Stimulated activated naive B cell treated with anti-CD40 and anti-IgM and Interleukin-4, amounts not matched to agents 10 μg/mL and 1 μg/mL and 100 μg/mL, for 72 hours (primary cell): ENCODE results near the gene ICA1.

ENCODE experiments used
- ATAC-seq, 2 donors: fragments of 150-1000 bp; cut with Tn5 transposase; replicated peaks; 2 replicates each; pipeline ENCODE4 v1.10.0; 2021; ENCODE audit warnings: moderate library complexity in 1 of 2
- DNase-seq: peaks from one replicate; pipeline ENCODE4 v3.0.0; 2021
- H3K27ac Mint-ChIP-seq: one replicate; pipeline ENCODE4 v1.8.0; 2022; ENCODE audit warnings: mild to moderate bottlenecking, mixed read lengths
- H3K27me3 Mint-ChIP-seq, 2 donors: one replicate each; pipeline ENCODE4 v1.8.0; 2022; ENCODE audit warnings: mixed read lengths in 2 of 2
- H3K36me3 Mint-ChIP-seq, 2 donors: one replicate each; pipeline ENCODE4 v1.8.0; 2022; ENCODE audit warnings: mixed read lengths in 2 of 2, mild to moderate bottlenecking in 1 of 2
- H3K4me1 Mint-ChIP-seq, 2 donors: one replicate each; pipeline ENCODE4 v1.8.0; 2022; ENCODE audit warnings: mixed read lengths in 2 of 2, mild to moderate bottlenecking in 1 of 2
- H3K4me3 Mint-ChIP-seq, 2 donors: one replicate each; pipeline ENCODE4 v1.8.0; 2022; ENCODE audit warnings: mild to moderate bottlenecking in 2 of 2, mixed read lengths in 2 of 2, moderate library complexity in 1 of 2
- H3K9me3 Mint-ChIP-seq, 2 donors: one replicate each; pipeline ENCODE4 v1.8.0; 2022; ENCODE audit warnings: mixed read lengths in 2 of 2, mild to moderate bottlenecking in 1 of 2

The ICA1 gene

DNA sequence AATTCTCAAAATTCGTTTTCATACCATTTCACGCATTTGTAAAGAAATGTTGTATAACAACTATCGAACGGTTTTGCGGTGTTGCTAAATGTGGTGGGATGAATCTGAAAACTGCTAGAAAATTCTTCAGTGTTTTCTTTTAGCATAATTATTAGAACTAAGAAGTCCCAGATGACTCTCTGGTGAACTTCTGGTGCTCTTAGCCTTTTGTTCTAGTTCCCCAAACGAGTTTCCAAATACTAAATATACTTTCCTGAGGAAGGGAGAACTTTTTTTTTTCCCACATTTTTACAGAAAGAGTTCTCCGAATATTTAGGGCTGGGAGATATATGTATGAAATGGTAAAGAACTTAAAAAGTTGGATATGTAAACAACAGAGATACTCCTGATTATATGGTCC, 82.5 kb downstream of the ICA1 start:
- no peak overlapping the region for H3K4me3 Mint-ChIP-seq

DNA sequence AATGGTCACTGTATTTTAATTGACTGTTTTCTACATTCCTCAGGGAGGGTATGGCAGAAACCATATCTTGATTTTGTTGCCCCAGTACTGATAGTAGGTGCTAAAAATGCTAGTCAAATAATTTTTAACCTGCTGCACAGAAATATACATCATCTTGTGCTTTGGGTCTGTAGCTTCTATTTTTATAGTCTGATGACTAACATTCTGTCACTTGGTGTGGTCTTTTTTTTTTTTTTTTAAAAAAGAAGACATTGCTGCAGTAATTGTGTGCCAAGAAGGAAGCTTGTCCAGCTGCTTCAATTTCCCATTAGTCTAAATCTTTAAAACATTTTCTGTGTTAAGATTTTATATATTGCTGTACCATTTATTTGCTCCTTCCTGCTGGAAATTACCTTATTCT, 83.6 kb downstream of the ICA1 start:
- H3K4me3 Mint-ChIP-seq = peak overlapping the region; percentile 58 to 64
- DNase-seq = no peak
- no peak for ATAC-seq
- H3K27me3 Mint-ChIP-seq = no peaks in the 10 kb centered on the region
- no peaks in the 10 kb centered on the region for H3K36me3 Mint-ChIP-seq
- peaks cover 29 to 61% of the 10 kb centered on the region in 2 donors for H3K4me1 Mint-ChIP-seq
- peak overlapping the region; percentile 85 for H3K27ac Mint-ChIP-seq
- peaks cover 0 to 3% of the 10 kb centered on the region in 2 donors for H3K9me3 Mint-ChIP-seq

More for the DNA sequence above, 82.5 kb downstream of the ICA1 start:
- Mint-ChIP-seq H3K9me3 (peaks cover 0 to 3% of the 10 kb centered on the region in 2 donors), H3K27me3 (no peaks in the 10 kb centered on the region), H3K36me3 (no peaks in the 10 kb centered on the region), H3K27ac (no peak overlapping the region), H3K4me1 (peaks cover 30 to 59% of the 10 kb centered on the region in 2 donors)
- ATAC-seq = no peak
- no peak for DNase-seq

DNA sequence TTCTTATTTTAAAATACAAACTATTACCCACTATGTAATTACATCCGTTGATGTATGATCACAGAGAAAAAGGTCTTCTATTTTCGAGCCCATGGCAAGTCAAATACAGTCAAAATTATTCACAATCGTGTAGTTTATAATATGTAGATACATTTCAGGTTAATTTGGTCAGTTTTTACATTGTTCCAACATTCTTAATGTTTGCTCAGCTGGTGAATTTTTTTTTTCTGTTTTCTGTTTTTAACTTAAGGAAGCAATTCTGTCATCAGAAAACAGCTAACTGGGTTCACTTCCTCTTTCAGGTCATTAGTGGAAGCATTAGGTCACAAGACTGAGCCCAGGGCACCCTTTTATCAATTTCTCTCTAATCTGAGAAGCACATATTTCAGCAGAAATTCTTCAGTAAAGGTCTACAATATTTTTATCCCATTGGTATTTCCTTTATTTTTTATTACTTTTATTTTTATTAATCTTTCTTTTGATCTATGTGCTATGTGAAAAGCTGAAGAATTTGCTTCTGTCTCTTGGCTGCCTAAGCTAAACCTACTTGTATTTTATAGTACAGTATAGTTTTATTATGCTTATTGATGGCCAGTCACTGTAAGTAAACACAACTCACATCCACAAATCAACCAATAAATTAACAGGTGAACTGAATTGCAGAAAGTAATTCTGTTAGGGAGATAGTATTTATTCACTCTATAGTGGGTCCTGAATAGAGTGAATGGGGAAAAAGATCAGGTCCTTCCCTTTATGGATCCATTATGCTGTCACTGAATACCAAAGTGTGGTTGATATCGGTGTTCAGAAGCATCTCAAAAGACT, 84.6 kb downstream of the ICA1 start:
- no peaks in the 10 kb centered on the region for H3K36me3 Mint-ChIP-seq
- DNase-seq = peak; percentile 5
- peaks cover 0 to 3% of the 10 kb centered on the region in 2 donors for H3K9me3 Mint-ChIP-seq
- no peaks in the 10 kb centered on the region for H3K27me3 Mint-ChIP-seq
- H3K4me1 Mint-ChIP-seq = peaks cover 29 to 61% of the 10 kb centered on the region in 2 donors
- peak overlapping the region; percentile 92 for H3K27ac Mint-ChIP-seq
- ATAC-seq = peak; percentile 53 to 58
- peak overlapping the region; percentile 8 to 28 for H3K4me3 Mint-ChIP-seq

GRCh38 chr7:8176370-8177081, 85.4 kb downstream of the ICA1 start:
- peaks cover 0 to 3% of the 10 kb centered on the region in 2 donors for H3K9me3 Mint-ChIP-seq
- DNase-seq (peak; percentile 57), ATAC-seq (peak; percentile 96 to 97)
- peaks cover 29 to 61% of the 10 kb centered on the region in 2 donors for H3K4me1 Mint-ChIP-seq
- H3K27ac Mint-ChIP-seq = peak overlapping the region; percentile 92
- no peaks in the 10 kb centered on the region for H3K36me3 Mint-ChIP-seq
- no peaks in the 10 kb centered on the region for H3K27me3 Mint-ChIP-seq
- H3K4me3 Mint-ChIP-seq = peak overlapping the region; percentile 62 to 69

GRCh38 chr7:8175929-8176369, 86.0 kb downstream of the ICA1 start:
- no peaks in the 10 kb centered on the region for H3K36me3 Mint-ChIP-seq

DNA sequence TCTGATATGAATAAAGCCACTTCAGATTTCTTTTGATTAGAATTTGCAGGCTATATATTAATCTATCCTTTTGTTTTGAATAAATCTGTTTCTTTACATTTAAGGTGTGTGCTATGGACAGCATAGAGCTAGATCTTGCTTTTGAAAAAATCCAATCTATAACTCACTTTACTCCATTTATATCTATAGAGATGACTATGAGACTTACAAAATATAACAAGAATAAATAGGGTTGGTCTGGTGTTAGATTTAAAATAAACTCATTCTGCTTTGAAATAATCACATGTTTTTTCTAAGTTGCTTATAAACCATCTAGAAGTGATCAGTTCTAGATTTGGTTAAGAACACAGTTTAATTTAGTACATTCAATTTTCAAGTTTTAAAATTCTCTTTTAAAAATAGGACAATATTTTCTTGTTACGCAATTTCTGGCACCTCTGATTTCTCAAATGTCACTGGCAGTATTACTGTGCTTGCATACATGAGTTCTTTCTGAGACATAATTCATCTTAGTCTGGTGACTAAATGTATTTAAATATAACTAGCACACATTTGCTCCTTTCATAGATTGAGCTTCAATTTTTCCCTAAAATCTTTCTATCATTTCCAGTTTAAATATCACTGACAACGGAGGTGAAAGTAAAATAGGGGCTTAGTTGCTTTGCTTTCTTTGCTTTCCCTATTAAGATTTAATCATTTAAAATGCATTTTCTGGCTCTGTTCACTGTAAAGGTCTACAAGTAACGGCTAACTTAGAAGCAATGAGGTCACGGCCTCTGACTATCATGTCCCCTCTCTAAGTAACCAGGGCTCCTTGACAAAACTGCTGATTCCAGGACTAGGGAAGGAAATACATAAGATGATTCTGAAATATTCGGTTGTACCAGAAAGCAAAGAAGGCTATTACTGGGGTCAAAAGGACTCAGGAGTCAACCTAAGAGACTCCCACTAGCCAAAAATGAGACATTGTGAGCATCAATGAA, 89.3 kb downstream of the ICA1 start:
- Mint-ChIP-seq H3K27ac (no peak overlapping the region), H3K4me3 (no peak overlapping the region)

More at GRCh38 chr7:8175929-8176369, 86.0 kb downstream of the ICA1 start:
- peak overlapping the region; percentile 62 to 69 for H3K4me3 Mint-ChIP-seq
- ATAC-seq (peak in 1 of 2 donors; percentile 1), DNase-seq (no peak)
- peaks cover 0 to 3% of the 10 kb centered on the region in 2 donors for H3K9me3 Mint-ChIP-seq
- peaks cover 29 to 61% of the 10 kb centered on the region in 2 donors for H3K4me1 Mint-ChIP-seq
- no peaks in the 10 kb centered on the region for H3K27me3 Mint-ChIP-seq
- peak overlapping the region; percentile 92 for H3K27ac Mint-ChIP-seq

DNA sequence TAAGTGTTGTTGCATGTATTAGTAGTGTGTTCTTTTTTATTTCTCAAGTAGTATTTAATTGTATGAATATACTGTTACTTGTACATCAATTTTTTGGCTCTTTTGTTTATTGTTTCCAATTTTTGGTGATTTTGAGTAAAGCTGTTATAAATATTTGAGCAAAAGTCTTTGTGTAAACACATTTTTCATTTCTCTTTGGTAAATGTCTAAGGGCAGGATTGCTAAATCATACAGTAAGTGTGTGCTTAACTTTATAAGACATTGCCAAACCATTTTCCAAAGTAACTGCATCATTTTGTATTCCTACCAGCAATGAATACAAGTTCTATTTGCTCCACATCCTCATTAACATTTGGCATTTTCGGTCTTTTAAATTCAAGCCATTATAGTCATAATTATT, 92.8 kb downstream of the ICA1 start:
- no peaks in the 10 kb centered on the region for H3K36me3 Mint-ChIP-seq
- ATAC-seq = no peak
- no peaks in the 10 kb centered on the region for H3K27me3 Mint-ChIP-seq
- H3K4me3 Mint-ChIP-seq = no peak overlapping the region
- no peaks in the 10 kb centered on the region for H3K9me3 Mint-ChIP-seq
- peaks cover 4 to 6% of the 10 kb centered on the region in 2 donors for H3K4me1 Mint-ChIP-seq
- H3K27ac Mint-ChIP-seq = no peak overlapping the region
- no peak for DNase-seq

More for the DNA sequence above, 89.3 kb downstream of the ICA1 start:
- DNase-seq (no peak), ATAC-seq (no peak)
- H3K27me3 Mint-ChIP-seq = no peaks in the 10 kb centered on the region
- H3K9me3 Mint-ChIP-seq = no peaks in the 10 kb centered on the region
- peaks cover 16 to 34% of the 10 kb centered on the region in 2 donors for H3K4me1 Mint-ChIP-seq
- no peaks in the 10 kb centered on the region for H3K36me3 Mint-ChIP-seq

GRCh38 chr7:8168336-8168735, 93.6 kb downstream of the ICA1 start:
- no peak for ATAC-seq
- DNase-seq = no peak
- no peaks in the 10 kb centered on the region for H3K27me3 Mint-ChIP-seq
- no peak overlapping the region for H3K4me3 Mint-ChIP-seq
- no peaks in the 10 kb centered on the region for H3K36me3 Mint-ChIP-seq
- H3K9me3 Mint-ChIP-seq = no peaks in the 10 kb centered on the region
- H3K4me1 Mint-ChIP-seq = no peaks in the 10 kb centered on the region
- no peak overlapping the region for H3K27ac Mint-ChIP-seq

DNA sequence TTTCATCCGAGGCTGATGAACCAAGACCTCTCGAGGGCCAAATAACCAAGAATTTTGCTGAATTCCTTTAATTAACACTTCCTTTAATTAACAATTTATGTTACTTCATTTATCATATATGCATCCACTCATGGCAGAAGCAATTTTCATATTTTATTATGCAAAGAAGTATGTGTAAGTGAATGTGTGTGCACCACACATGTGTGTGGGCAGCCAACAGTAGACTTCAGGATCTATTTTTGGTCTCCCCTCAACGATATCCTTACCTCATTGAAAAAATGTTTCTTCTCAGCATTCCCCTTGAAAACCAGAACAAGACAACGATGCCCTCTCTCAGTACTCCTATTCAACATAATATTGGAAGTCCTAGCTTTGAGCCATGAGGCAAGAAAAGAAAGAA, 96.8 kb downstream of the ICA1 start:
- Mint-ChIP-seq H3K4me3 (no peak overlapping the region), H3K27ac (no peak overlapping the region), H3K27me3 (no peaks in the 10 kb centered on the region), H3K9me3 (no peaks in the 10 kb centered on the region), H3K4me1 (no peaks in the 10 kb centered on the region), H3K36me3 (no peaks in the 10 kb centered on the region)
- ATAC-seq (no peak), DNase-seq (no peak)

DNA sequence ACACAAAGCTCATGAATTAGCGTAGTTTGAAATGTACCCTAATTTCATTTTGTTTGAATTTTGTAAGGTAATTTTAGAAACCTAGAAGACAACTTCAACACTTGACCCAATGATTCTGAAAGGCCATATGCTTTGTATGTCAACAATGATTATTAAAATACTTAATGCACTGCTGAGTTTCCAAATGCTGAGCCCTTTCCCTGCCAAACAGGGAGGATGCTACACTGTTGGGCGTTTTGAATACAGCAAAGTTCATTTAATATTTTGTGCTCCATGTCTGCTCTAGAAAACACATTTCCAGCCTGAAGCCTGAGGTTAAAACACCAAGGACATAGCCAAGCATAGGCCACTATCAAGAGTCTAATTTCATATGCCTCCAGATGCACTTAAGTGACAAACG, 99.8 kb downstream of the ICA1 start:
- no peaks in the 10 kb centered on the region for H3K36me3 Mint-ChIP-seq
- no peaks in the 10 kb centered on the region for H3K27me3 Mint-ChIP-seq
- ATAC-seq (no peak), DNase-seq (no peak)
- H3K4me1 Mint-ChIP-seq = no peaks in the 10 kb centered on the region
- H3K9me3 Mint-ChIP-seq = no peaks in the 10 kb centered on the region
- H3K27ac Mint-ChIP-seq = no peak overlapping the region
- H3K4me3 Mint-ChIP-seq = no peak overlapping the region

GRCh38 chr7:8161364-8161828, 100.6 kb downstream of the ICA1 start:
- H3K27me3 Mint-ChIP-seq = no peaks in the 10 kb centered on the region
- no peaks in the 10 kb centered on the region for H3K9me3 Mint-ChIP-seq
- no peak for ATAC-seq
- no peak overlapping the region for H3K27ac Mint-ChIP-seq
- DNase-seq = no peak
- no peaks in the 10 kb centered on the region for H3K36me3 Mint-ChIP-seq
- H3K4me3 Mint-ChIP-seq = no peak overlapping the region
- no peaks in the 10 kb centered on the region for H3K4me1 Mint-ChIP-seq

GRCh38 chr7:8160779-8161345, 101.1 kb downstream of the ICA1 start:
- Mint-ChIP-seq H3K9me3 (no peaks in the 10 kb centered on the region), H3K4me3 (no peak overlapping the region), H3K27me3 (no peaks in the 10 kb centered on the region), H3K36me3 (no peaks in the 10 kb centered on the region), H3K27ac (no peak overlapping the region), H3K4me1 (no peaks in the 10 kb centered on the region)
- no peak for DNase-seq
- ATAC-seq = no peak

GRCh38 chr7:8160250-8160649, 101.7 kb downstream of the ICA1 start:
- H3K4me3 Mint-ChIP-seq = no peak overlapping the region
- H3K27me3 Mint-ChIP-seq = no peaks in the 10 kb centered on the region
- DNase-seq = no peak
- no peak overlapping the region for H3K27ac Mint-ChIP-seq
- H3K36me3 Mint-ChIP-seq = no peaks in the 10 kb centered on the region
- no peak for ATAC-seq
- H3K9me3 Mint-ChIP-seq = no peaks in the 10 kb centered on the region
- H3K4me1 Mint-ChIP-seq = no peaks in the 10 kb centered on the region
